ENCODE data around the gene MIGA2. TPM values are rescaled to one million over a fixed set of nuclear protein-coding genes. Genes with fewer than 3 reads are reported as not detected.
A peak's percentile ranks its signal among the peaks of the same experiment; 100 is the strongest.

Gene MIGA2
- total and polyA plus RNA-seq, 4 donors = 8.0 to 42.6 (median 16.9) TPM

GRCh38 chr9:129110740-129111527 is 74.5 kb downstream of the MIGA2 start, which contains the start of the genes CRAT and PTPA:
Gene CRAT (minus strand): TSS chr9:129110793. CDS start chr9:129110509, 284 bp downstream.
Gene PTPA (plus strand): TSS chr9:129111415. CDS start chr9:129111601, 186 bp downstream.
- H3K9ac ChIP-seq (ENCODE audit: low read depth in 1 of 2, low read length in 2 of 2) = peak within 1 kb of the TSS; percentile 82 to 99
- no peaks in the 10 kb centered on the region for H3K9me3 ChIP-seq (ENCODE audit: control insufficient read depth in 4 of 4, low read length in 3 of 4)
- TF ChIP-seq REST (IDR thresholded peaks at IDR 0.05) = peak; percentile 79
- no peak for TF ChIP-seq HNF4A (conservative IDR thresholded peaks at IDR 0.05)
- TF ChIP-seq, protein P1, sequence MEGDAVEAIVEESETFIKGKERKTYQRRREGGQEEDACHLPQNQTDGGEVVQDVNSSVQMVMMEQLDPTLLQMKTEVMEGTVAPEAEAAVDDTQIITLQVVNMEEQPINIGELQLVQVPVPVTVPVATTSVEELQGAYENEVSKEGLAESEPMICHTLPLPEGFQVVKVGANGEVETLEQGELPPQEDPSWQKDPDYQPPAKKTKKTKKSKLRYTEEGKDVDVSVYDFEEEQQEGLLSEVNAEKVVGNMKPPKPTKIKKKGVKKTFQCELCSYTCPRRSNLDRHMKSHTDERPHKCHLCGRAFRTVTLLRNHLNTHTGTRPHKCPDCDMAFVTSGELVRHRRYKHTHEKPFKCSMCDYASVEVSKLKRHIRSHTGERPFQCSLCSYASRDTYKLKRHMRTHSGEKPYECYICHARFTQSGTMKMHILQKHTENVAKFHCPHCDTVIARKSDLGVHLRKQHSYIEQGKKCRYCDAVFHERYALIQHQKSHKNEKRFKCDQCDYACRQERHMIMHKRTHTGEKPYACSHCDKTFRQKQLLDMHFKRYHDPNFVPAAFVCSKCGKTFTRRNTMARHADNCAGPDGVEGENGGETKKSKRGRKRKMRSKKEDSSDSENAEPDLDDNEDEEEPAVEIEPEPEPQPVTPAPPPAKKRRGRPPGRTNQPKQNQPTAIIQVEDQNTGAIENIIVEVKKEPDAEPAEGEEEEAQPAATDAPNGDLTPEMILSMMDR (IDR thresholded peaks at IDR 0.05; ENCODE audit: low read depth, low read length, missing input control) = no peak
- no peak for TF ChIP-seq ZBTB33 (IDR thresholded peaks at IDR 0.05)
- peak in 1 of 2 donors; percentile 13 for TF ChIP-seq RXRA (IDR thresholded peaks at IDR 0.05)
- TF ChIP-seq HNF4G (IDR thresholded peaks at IDR 0.05) = no peak
- TF ChIP-seq, protein P2, sequence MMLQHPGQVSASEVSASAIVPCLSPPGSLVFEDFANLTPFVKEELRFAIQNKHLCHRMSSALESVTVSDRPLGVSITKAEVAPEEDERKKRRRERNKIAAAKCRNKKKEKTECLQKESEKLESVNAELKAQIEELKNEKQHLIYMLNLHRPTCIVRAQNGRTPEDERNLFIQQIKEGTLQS (IDR thresholded peaks at IDR 0.05) = no peak
- TF ChIP-seq EGR1 (IDR thresholded peaks at IDR 0.05; ENCODE audit: low read depth in 2 of 2) = no peak
- TF ChIP-seq GABPA (IDR thresholded peaks at IDR 0.05 in 1 of 2, conservative IDR thresholded peaks at IDR 0.05 in 1 of 2) = no peak
- TF ChIP-seq, protein P3, sequence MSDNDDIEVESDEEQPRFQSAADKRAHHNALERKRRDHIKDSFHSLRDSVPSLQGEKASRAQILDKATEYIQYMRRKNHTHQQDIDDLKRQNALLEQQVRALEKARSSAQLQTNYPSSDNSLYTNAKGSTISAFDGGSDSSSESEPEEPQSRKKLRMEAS (IDR thresholded peaks at IDR 0.05) = no peak
- no peak for TF ChIP-seq FOXA1 (IDR thresholded peaks at IDR 0.05)
- no peak for TF ChIP-seq FOXA2 (IDR thresholded peaks at IDR 0.05)
- TF ChIP-seq TAF1 (conservative IDR thresholded peaks at IDR 0.05) = peak; percentile 95
- peak; percentile 98 for TF ChIP-seq YY1 (IDR thresholded peaks at IDR 0.05)
- no peak for TF ChIP-seq NR2F2 (IDR thresholded peaks at IDR 0.05)
- no peak for TF ChIP-seq RAD21 (IDR thresholded peaks at IDR 0.05)
- TF ChIP-seq SP1 (IDR thresholded peaks at IDR 0.05) = no peak
- TF ChIP-seq JUND (IDR thresholded peaks at IDR 0.05) = no peak
- under 1% methylated on average over 77 of the region's 77 CpGs for WGBS
- peaks cover 0 to 13% (median 8%) of the 10 kb centered on the region in 4 donors for H3K36me3 ChIP-seq (ENCODE audit: control insufficient read depth in 4 of 4, insufficient read depth in 3 of 4, low read depth in 1 of 4, low read length in 3 of 4)
- peak within 1 kb of the TSS; percentile 97 to 100 for H3K27ac ChIP-seq (ENCODE audit: low read depth in 1 of 2, low read length in 2 of 2)
- peaks cover 4 to 41% (median 32%) of the 10 kb centered on the region in 4 donors for H3K4me1 ChIP-seq (ENCODE audit: control insufficient read depth in 4 of 4, insufficient read depth in 4 of 4, low read length in 3 of 4)
- peak within 1 kb of the TSS; percentile 87 to 96 (median 91) for H3K4me3 ChIP-seq (ENCODE audit: low read depth in 1 of 3, low read length in 3 of 3)
- DNase-seq (ENCODE audit: low spot score) = peak; percentile 99
- H3K27me3 ChIP-seq (ENCODE audit: control insufficient read depth in 4 of 4, insufficient read depth in 4 of 4, low read length in 3 of 4) = no peaks in the 10 kb centered on the region
